Subcutaneous abdominal adipose tissue (tissue), 5 donors: ENCODE results near the gene VSTM2L.
"Not testable (repeated sequence)": the region's sequence is repeated elsewhere in the genome, so short reads cannot be mapped to it uniquely, and the experiment has no call there.

Experiments
- H3K27ac ChIP-seq: one replicate; pipeline ENCODE4 v1.7.0; 2013; ENCODE audit warnings: low read depth, mild to moderate bottlenecking, inconsistent platforms, low read length, moderate library complexity
- H3K27me3 ChIP-seq, 5 donors: one replicate each; pipeline ENCODE4 v1.7.0; 2013; ENCODE audit warnings: low read length in 5 of 5, inconsistent platforms in 1 of 5; ENCODE audit not compliant: control insufficient read depth in 5 of 5, insufficient read depth in 4 of 5
- H3K36me3 ChIP-seq, 5 donors: one replicate each; pipeline ENCODE4 v1.7.0; 2013; ENCODE audit warnings: low read length in 5 of 5; ENCODE audit not compliant: control insufficient read depth in 5 of 5, insufficient read depth in 5 of 5
- H3K4me1 ChIP-seq, 5 donors: one replicate each; pipeline ENCODE4 v1.7.0; 2013; ENCODE audit warnings: low read length in 5 of 5, mild to moderate bottlenecking in 3 of 5, moderate library complexity in 1 of 5; ENCODE audit not compliant: control insufficient read depth in 5 of 5, insufficient read depth in 5 of 5
- H3K4me3 ChIP-seq, 5 donors: one replicate each; pipeline ENCODE4 v1.7.0; 2013; ENCODE audit warnings: low read length in 5 of 5, low read depth in 1 of 5
- H3K9ac ChIP-seq, 5 donors: one replicate each; pipeline ENCODE4 v1.7.0; 2013; ENCODE audit warnings: low read length in 5 of 5, mild to moderate bottlenecking in 4 of 5, moderate library complexity in 3 of 5
- H3K9me3 ChIP-seq, 5 donors: one replicate each; pipeline ENCODE4 v1.7.0; 2013; ENCODE audit warnings: low read length in 5 of 5; ENCODE audit not compliant: control insufficient read depth in 5 of 5
- donor health status: healthy.
- donor health status: healthy.
- donor health status: healthy.
- donor health status: healthy.
- donor health status: healthy.

The VSTM2L gene

GRCh38 chr20:37958856-37959520 lies 56.1 kb downstream of the VSTM2L start:
- H3K4me3 ChIP-seq: no peak overlapping the region
- peaks cover 0 to 6% (median 0%) of the 10 kb centered on the region in 5 donors for H3K27me3 ChIP-seq
- peaks cover 0 to 4% (median 0%) of the 10 kb centered on the region in 5 donors for H3K9me3 ChIP-seq
- no peaks in the 10 kb centered on the region for H3K4me1 ChIP-seq
- H3K27ac ChIP-seq: no peak overlapping the region
- no peak overlapping the region for H3K9ac ChIP-seq
- no peaks in the 10 kb centered on the region for H3K36me3 ChIP-seq

- H3K27ac ChIP-seq: no peak overlapping the region
- H3K27me3 ChIP-seq: peaks cover 0 to 6% (median 0%) of the 10 kb centered on the region in 5 donors
- H3K36me3 ChIP-seq: no peaks in the 10 kb centered on the region
- H3K4me3 ChIP-seq: no peak overlapping the region
- peaks cover 0 to 4% (median 0%) of the 10 kb centered on the region in 5 donors for H3K9me3 ChIP-seq
- no peaks in the 10 kb centered on the region for H3K4me1 ChIP-seq
- H3K9ac ChIP-seq: no peak overlapping the region
Observed at GRCh38 chr20:37961066-37961465, 58.1 kb downstream of the VSTM2L start.

- H3K27ac ChIP-seq, H3K9ac ChIP-seq, H3K36me3 ChIP-seq, H3K9me3 ChIP-seq, H3K4me1 ChIP-seq, H3K4me3 ChIP-seq, H3K27me3 ChIP-seq: not testable (repeated sequence)
Observed at GRCh38 chr20:37963483-37963882, 60.6 kb downstream of the VSTM2L start.

- Histone ChIP-seq H3K27me3 (no peaks in the 10 kb centered on the region), H3K27ac (no peak overlapping the region), H3K9ac (no peak overlapping the region), H3K4me1 (no peaks in the 10 kb centered on the region), H3K4me3 (no peak overlapping the region), H3K9me3 (peaks cover 0 to 2% (median 0%) of the 10 kb centered on the region in 5 donors), H3K36me3 (no peaks in the 10 kb centered on the region)
Observed at GRCh38 chr20:37968841-37969401, 66.0 kb downstream of the VSTM2L start.

GRCh38 chr20:37969949-37970855 lies 67.3 kb downstream of the VSTM2L start:
- H3K4me1 ChIP-seq: no peaks in the 10 kb centered on the region
- no peaks in the 10 kb centered on the region for H3K36me3 ChIP-seq
- H3K9me3 ChIP-seq: no peaks in the 10 kb centered on the region
- no peak overlapping the region for H3K4me3 ChIP-seq
- no peaks in the 10 kb centered on the region for H3K27me3 ChIP-seq
- no peak overlapping the region for H3K9ac ChIP-seq
- H3K27ac ChIP-seq: no peak overlapping the region

GRCh38 chr20:37970856-37971245 lies 67.9 kb downstream of the VSTM2L start:
- no peaks in the 10 kb centered on the region for H3K27me3 ChIP-seq

GRCh38 chr20:37971561-37972127 lies 68.7 kb downstream of the VSTM2L start:
- H3K9me3 ChIP-seq: no peaks in the 10 kb centered on the region
- H3K4me3 ChIP-seq: no peak overlapping the region
- no peaks in the 10 kb centered on the region for H3K4me1 ChIP-seq
- H3K27ac ChIP-seq: no peak overlapping the region
- no peaks in the 10 kb centered on the region for H3K27me3 ChIP-seq
- H3K9ac ChIP-seq: no peak overlapping the region
- no peaks in the 10 kb centered on the region for H3K36me3 ChIP-seq

More at GRCh38 chr20:37970856-37971245, 67.9 kb downstream of the VSTM2L start:
- Histone ChIP-seq H3K4me3 (no peak overlapping the region), H3K4me1 (no peaks in the 10 kb centered on the region), H3K9ac (no peak overlapping the region), H3K27ac (no peak overlapping the region), H3K9me3 (no peaks in the 10 kb centered on the region), H3K36me3 (no peaks in the 10 kb centered on the region)

- Histone ChIP-seq H3K4me1 (no peaks in the 10 kb centered on the region), H3K9ac (no peak overlapping the region), H3K36me3 (no peaks in the 10 kb centered on the region), H3K27ac (no peak overlapping the region), H3K4me3 (no peak overlapping the region), H3K9me3 (no peaks in the 10 kb centered on the region), H3K27me3 (no peaks in the 10 kb centered on the region)
Observed at GRCh38 chr20:37972256-37973058, 69.5 kb downstream of the VSTM2L start.

- Histone ChIP-seq H3K4me3 (no peak overlapping the region), H3K27ac (no peak overlapping the region), H3K36me3 (no peaks in the 10 kb centered on the region), H3K27me3 (no peaks in the 10 kb centered on the region), H3K9ac (no peak overlapping the region), H3K4me1 (no peaks in the 10 kb centered on the region), H3K9me3 (no peaks in the 10 kb centered on the region)
Observed at GRCh38 chr20:37973059-37973910, 70.4 kb downstream of the VSTM2L start.
